K562 (cell line): ENCODE data around the gene CLSTN2. TPM values are rescaled to one million over a fixed set of nuclear protein-coding genes. Genes with fewer than 3 reads are reported as not detected.

Source experiments
- ETV1 ChIP-seq: fragments of 450-650 bp; conservative IDR thresholded peaks from 2 replicates; pipeline ENCODE4 v1.6.1; 2016; ENCODE audit warnings: missing genetic modification characterization, control low read depth, low read depth, missing compliant biosample characterization
- LEF1 ChIP-seq: fragments of 450-650 bp; IDR thresholded peaks from 2 replicates; pipeline ENCODE4 v1.6.1; 2016; ENCODE audit warnings: mild to moderate bottlenecking
- ZBTB7A ChIP-seq: IDR thresholded peaks from 2 replicates; pipeline ENCODE4 v1.6.1; 2011; ENCODE audit warnings: low read depth, mild to moderate bottlenecking, low read length, moderate library complexity, borderline replicate concordance; ENCODE audit not compliant: control insufficient read depth
- ZNF12 ChIP-seq: sonication (generic); formaldehyde crosslinking; IDR thresholded peaks from 2 replicates; pipeline ENCODE4 v1.4.0; 2020; ENCODE audit warnings: mild to moderate bottlenecking, missing genetic modification reagents
- ZNF212 ChIP-seq: fragments of 450-650 bp; formaldehyde crosslinking; IDR thresholded peaks from 2 replicates; pipeline ENCODE4 v1.4.0; 2020; ENCODE audit warnings: mild to moderate bottlenecking
- ZNF551 ChIP-seq: fragments of 250-450 bp; sonication (Bioruptor Pico); IDR thresholded peaks from 2 replicates; pipeline ENCODE4 v1.5.0; 2021; ENCODE audit warnings: mild to moderate bottlenecking, moderate library complexity
- ZSCAN29 ChIP-seq: fragments of 450-650 bp; IDR thresholded peaks from 2 replicates; pipeline ENCODE4 v1.6.1; 2017
- polyA plus RNA-seq, 8 experiments: library from polyadenylated mRNA; depleted of rRNA in 4 of 8; stranded (reverse) in 5 of 8; unstranded in 3 of 8; fragments of >200 nt; fragmentation: Nextera tagmentation in 2 of 8; fragmentation: Illumina TruSeq in 1 of 8; extraction: Ambion mirVana in 2 of 8; extraction: Trizol in 1 of 8; gene quantifications; 2 replicates each; pipeline versions ENCODE4 v1.2.1 to v1.2.3, GENCODE V29; 2011 to 2014; ENCODE audit warnings: inconsistent platforms in 1 of 8, missing spikeins in 1 of 8
- total RNA-seq, 7 experiments: library from RNA; depleted of rRNA in 6 of 7; stranded (reverse); fragments of >200 nt in 6 of 7; fragmentation: Illumina TruSeq in 2 of 7; extraction: Trizol in 2 of 7; gene quantifications; 2 replicates each; pipeline versions ENCODE4 v1.2.1 to v1.2.3, GENCODE V29; 2011 to 2021; ENCODE audit warnings: low replicate concordance in 1 of 7
- TF ChIP-seq, protein P1 (sequence below), 2 experiments: fragments of 450-650 bp in 1 of 2; sonication (generic) in 1 of 2; formaldehyde crosslinking in 1 of 2; IDR thresholded peaks; 2 replicates each; pipeline versions ENCODE4 v1.7.1 to v1.9.0; 2016 to 2022; ENCODE audit warnings: inconsistent platforms in 1 of 2, mild to moderate bottlenecking in 1 of 2, missing genetic modification reagents in 1 of 2
- TF ChIP-seq, protein P2 (sequence below): fragments of 250-450 bp; sonication (Bioruptor Pico); IDR thresholded peaks from 2 replicates; pipeline ENCODE4 v1.5.0; 2020; ENCODE audit warnings: mild to moderate bottlenecking, borderline replicate concordance
- TF ChIP-seq, protein P3 (sequence below), 2 experiments: fragments of 450-650 bp; IDR thresholded peaks; 2 replicates each; pipeline ENCODE4 v1.6.1; 2016

Gene CLSTN2
- total and polyA plus RNA-seq, 9 of the 15 experiments (the other 6 are each of a cell fraction or from before 2014, with no cell fraction given): 0.02 to 0.04 (median 0.04) TPM; not detected in 6

DNA sequence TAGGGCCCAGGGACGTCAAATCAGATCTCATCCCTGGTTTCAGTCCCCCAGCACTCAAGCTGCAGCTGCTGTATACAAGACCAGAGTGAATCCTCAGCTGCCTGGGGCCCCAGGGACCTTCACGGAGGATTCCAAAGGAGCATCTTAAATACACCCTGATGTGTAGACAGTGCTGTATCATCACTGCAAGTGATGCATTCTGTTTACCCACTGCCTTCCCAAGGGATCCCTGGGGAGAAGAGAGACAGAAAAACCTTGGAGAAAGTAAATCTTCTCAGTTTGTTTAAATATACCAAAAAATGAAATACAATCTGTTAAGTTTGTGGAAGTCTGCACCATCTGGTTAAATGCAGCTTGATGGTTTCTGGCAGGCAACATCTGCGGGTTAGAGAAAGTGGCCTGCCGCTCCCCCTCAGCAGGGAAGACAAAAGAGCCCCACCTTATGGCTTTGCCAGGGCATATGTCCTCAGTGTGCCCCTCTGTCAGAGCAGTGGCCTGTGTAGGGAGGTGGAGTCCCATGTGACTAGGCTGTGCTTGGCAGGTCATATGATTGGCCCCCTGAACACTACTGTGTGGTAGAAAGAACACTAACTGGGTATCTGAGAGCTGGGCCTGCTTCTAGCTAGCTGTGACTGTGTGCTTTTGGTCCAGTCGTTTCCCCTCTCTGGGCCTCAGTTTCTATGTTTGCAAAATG lies 520.7 kb downstream of the CLSTN2 start (continued):
- TF ChIP-seq, protein P1, sequence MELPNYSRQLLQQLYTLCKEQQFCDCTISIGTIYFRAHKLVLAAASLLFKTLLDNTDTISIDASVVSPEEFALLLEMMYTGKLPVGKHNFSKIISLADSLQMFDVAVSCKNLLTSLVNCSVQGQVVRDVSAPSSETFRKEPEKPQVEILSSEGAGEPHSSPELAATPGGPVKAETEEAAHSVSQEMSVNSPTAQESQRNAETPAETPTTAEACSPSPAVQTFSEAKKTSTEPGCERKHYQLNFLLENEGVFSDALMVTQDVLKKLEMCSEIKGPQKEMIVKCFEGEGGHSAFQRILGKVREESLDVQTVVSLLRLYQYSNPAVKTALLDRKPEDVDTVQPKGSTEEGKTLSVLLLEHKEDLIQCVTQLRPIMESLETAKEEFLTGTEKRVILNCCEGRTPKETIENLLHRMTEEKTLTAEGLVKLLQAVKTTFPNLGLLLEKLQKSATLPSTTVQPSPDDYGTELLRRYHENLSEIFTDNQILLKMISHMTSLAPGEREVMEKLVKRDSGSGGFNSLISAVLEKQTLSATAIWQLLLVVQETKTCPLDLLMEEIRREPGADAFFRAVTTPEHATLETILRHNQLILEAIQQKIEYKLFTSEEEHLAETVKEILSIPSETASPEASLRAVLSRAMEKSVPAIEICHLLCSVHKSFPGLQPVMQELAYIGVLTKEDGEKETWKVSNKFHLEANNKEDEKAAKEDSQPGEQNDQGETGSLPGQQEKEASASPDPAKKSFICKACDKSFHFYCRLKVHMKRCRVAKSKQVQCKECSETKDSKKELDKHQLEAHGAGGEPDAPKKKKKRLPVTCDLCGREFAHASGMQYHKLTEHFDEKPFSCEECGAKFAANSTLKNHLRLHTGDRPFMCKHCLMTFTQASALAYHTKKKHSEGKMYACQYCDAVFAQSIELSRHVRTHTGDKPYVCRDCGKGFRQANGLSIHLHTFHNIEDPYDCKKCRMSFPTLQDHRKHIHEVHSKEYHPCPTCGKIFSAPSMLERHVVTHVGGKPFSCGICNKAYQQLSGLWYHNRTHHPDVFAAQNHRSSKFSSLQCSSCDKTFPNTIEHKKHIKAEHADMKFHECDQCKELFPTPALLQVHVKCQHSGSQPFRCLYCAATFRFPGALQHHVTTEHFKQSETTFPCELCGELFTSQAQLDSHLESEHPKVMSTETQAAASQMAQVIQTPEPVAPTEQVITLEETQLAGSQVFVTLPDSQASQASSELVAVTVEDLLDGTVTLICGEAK (IDR thresholded peaks at IDR 0.05): no peak
- TF ChIP-seq, protein P1 (CRISPR knock-in tag; IDR thresholded peaks at IDR 0.05): no peak
- TF ChIP-seq, protein P2, sequence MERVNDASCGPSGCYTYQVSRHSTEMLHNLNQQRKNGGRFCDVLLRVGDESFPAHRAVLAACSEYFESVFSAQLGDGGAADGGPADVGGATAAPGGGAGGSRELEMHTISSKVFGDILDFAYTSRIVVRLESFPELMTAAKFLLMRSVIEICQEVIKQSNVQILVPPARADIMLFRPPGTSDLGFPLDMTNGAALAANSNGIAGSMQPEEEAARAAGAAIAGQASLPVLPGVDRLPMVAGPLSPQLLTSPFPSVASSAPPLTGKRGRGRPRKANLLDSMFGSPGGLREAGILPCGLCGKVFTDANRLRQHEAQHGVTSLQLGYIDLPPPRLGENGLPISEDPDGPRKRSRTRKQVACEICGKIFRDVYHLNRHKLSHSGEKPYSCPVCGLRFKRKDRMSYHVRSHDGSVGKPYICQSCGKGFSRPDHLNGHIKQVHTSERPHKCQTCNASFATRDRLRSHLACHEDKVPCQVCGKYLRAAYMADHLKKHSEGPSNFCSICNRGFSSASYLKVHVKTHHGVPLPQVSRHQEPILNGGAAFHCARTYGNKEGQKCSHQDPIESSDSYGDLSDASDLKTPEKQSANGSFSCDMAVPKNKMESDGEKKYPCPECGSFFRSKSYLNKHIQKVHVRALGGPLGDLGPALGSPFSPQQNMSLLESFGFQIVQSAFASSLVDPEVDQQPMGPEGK (CRISPR knock-in tag): no peak
- no peak for TF ChIP-seq ZNF12 (CRISPR knock-in tag)
- no peak for TF ChIP-seq ZBTB7A
- TF ChIP-seq ETV1 (tag): no peak
- TF ChIP-seq LEF1: no peak
- TF ChIP-seq ZNF212 (CRISPR knock-in tag): no peak
- TF ChIP-seq ZNF551 (CRISPR knock-in tag): no peak
- no peak for TF ChIP-seq ZSCAN29
- TF ChIP-seq, protein P3, sequence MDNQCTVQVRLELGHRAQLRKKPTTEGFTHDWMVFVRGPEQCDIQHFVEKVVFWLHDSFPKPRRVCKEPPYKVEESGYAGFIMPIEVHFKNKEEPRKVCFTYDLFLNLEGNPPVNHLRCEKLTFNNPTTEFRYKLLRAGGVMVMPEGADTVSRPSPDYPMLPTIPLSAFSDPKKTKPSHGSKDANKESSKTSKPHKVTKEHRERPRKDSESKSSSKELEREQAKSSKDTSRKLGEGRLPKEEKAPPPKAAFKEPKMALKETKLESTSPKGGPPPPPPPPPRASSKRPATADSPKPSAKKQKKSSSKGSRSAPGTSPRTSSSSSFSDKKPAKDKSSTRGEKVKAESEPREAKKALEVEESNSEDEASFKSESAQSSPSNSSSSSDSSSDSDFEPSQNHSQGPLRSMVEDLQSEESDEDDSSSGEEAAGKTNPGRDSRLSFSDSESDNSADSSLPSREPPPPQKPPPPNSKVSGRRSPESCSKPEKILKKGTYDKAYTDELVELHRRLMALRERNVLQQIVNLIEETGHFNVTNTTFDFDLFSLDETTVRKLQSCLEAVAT (IDR thresholded peaks at IDR 0.05): no peak
